ENCODE results near the gene SLC12A7. TPM values are rescaled to one million over a fixed set of nuclear protein-coding genes. Genes with fewer than 3 reads are reported as not detected.
A peak's percentile ranks its signal among the peaks of the same experiment; 100 is the strongest.
"Not testable (repeated sequence)": the region's sequence is repeated elsewhere in the genome, so short reads cannot be mapped to it uniquely, and the experiment has no call there.

The SLC12A7 gene
- total and polyA plus RNA-seq, 2 of the 13 experiments (the other 11 are each of a cell fraction or from before 2014, with no cell fraction given), result 14.0 to 18.5 TPM

DNA sequence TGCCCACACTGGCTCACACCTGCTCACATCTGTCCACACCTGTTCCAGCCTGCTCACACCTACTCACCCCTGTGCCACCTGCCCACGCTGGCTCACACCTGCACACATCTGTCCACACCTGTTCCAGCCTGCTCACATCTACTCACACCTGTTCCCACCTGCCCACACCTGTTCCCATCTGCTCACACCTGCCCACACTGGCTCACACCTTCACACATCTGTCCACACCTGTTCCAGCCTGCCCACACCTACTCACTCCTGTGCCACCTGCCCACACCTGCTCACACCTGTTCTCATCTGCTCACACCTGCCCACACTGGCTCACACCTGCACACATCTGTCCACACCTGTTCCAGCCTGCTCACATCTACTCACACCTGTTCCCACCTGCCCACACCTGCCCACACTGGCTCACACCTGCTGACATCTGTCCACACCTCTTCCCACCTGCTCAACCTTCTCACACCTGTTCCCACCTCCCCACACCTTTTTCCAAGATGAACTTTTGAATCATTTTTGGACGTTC is 45.7 kb upstream of the SLC12A7 start:
- H3K9me3 ChIP-seq (ENCODE audit: low read length); BruUV-seq (replicated peaks); ATAC-seq; H3K79me2 ChIP-seq (ENCODE audit: insufficient read depth, low read length); H3K36me3 ChIP-seq (replicated peaks in 1 of 2; ENCODE audit: control insufficient read depth in 1 of 2, insufficient read depth in 2 of 2, low read length in 2 of 2); CTCF ChIA-PET (ENCODE audit: low intra/inter-chr PET ratio, low total read pairs); H3K27ac ChIP-seq (ENCODE audit: extremely low read length, insufficient read depth, low read length); DNase-seq (ENCODE audit: low spot score); H4K20me1 ChIP-seq (ENCODE audit: insufficient read depth, low read length); FAIRE-seq; H2AFZ ChIP-seq (ENCODE audit: low read length); H3K9ac ChIP-seq (ENCODE audit: insufficient read depth, low read depth, low read length); H3K4me2 ChIP-seq (ENCODE audit: low read depth, low read length); intact Hi-C loops (cut with micrococcal nuclease; ENCODE audit: unreplicated experiment); H3K4me3 ChIP-seq (replicated peaks in 1 of 3; ENCODE audit: insufficient read depth in 1 of 3, low read depth in 2 of 3, low read length in 3 of 3); in situ Hi-C loops (cut with HindIII; ENCODE audit: extremely low pct_ligation_motif_present, low pct_unique_long_range_greater_than_20kb); POLR2A ChIA-PET: not testable (repeated sequence)
- peak; percentile 77 for TF ChIP-seq ZEB1 (IDR thresholded peaks at IDR 0.05; ENCODE audit: insufficient replicate concordance, low read depth)
- Histone ChIP-seq H3K4me1 (ENCODE audit: insufficient read depth, low read length) (peaks cover 67% of the 10 kb centered on the region), H3K27me3 (ENCODE audit: control insufficient read depth in 1 of 2, insufficient read depth in 2 of 2, low read length in 2 of 2) (peaks cover 9 to 64% of the 10 kb centered on the region in 2 experiments; a peak in 4 of 5 replicates)
- 29% methylated on average over 2 of the region's 2 CpGs for WGBS (ENCODE audit: low lambda C conversion rate)

DNA sequence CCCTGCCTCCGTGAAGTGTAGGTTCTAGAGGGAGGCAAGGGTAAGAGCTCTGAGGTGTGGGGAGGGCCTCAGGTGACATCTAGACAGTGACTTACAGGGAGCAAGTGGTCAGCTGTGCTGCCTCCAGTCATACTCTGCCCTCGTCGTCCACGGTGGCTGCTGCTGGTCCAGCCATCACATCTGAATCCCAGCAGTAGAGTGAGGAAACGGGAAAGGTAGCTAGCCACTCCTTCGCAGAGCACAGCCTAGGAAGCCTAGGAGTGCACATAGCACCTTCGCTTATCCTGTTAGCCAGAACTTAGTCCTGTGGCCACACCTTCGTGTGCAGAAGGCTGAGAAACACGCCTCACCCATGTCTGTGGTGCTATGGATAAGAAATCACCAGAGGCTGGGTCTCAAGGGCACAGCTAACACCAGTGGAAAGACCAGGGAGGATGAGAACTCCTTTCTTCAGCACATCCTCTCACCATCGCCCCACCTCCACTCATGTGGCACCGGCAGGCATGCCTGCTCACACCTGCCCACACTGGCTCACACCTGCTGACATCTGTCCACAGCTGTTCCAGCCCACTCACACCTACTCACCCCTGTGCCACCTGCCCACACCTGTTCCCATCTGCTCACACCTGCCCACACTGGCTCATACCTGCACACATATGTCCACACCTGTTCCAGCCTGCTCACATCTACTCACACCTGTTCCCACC is 45.0 kb upstream of the SLC12A7 start:
- H3K36me3 ChIP-seq (replicated peaks in 1 of 2; ENCODE audit: control insufficient read depth in 1 of 2, insufficient read depth in 2 of 2, low read length in 2 of 2), result no peaks in the 10 kb centered on the region
- FAIRE-seq, result no peak
- H3K27me3 ChIP-seq (ENCODE audit: control insufficient read depth in 1 of 2, insufficient read depth in 2 of 2, low read length in 2 of 2), result peaks cover 9 to 70% of the 10 kb centered on the region in 2 experiments; a peak in 4 of 5 replicates
- no peaks in the 10 kb centered on the region for H3K9me3 ChIP-seq (ENCODE audit: low read length)
- DNase-seq (ENCODE audit: low spot score), result no peak
- H2AFZ ChIP-seq (ENCODE audit: low read length), result no peak overlapping the region
- ChIA-PET CTCF (ENCODE audit: low intra/inter-chr PET ratio, low total read pairs) (no interaction called here), POLR2A (no interaction called here)
- intact Hi-C loops (cut with micrococcal nuclease; ENCODE audit: unreplicated experiment), result no loop called here
- BruUV-seq (replicated peaks), result no TSS peak
- no peak for ATAC-seq
- in situ Hi-C loops (cut with HindIII; ENCODE audit: extremely low pct_ligation_motif_present, low pct_unique_long_range_greater_than_20kb), result no loop called here
- H3K9ac ChIP-seq (ENCODE audit: insufficient read depth, low read depth, low read length), result no peak overlapping the region
- 70% methylated on average over 10 of the region's 11 CpGs for WGBS (ENCODE audit: low lambda C conversion rate)
- H3K27ac ChIP-seq (ENCODE audit: extremely low read length, insufficient read depth, low read length), result no peak overlapping the region
- H4K20me1 ChIP-seq (ENCODE audit: insufficient read depth, low read length), result 0 out of 2 replicates have a peak, but pooled peaks cover 3% of the 10 kb centered on the region
- no peak overlapping the region for H3K4me3 ChIP-seq (replicated peaks in 1 of 3; ENCODE audit: insufficient read depth in 1 of 3, low read depth in 2 of 3, low read length in 3 of 3)
- peaks cover 66% of the 10 kb centered on the region for H3K4me1 ChIP-seq (ENCODE audit: insufficient read depth, low read length)
- no peak overlapping the region for H3K4me2 ChIP-seq (ENCODE audit: low read depth, low read length)
- no peaks in the 10 kb centered on the region for H3K79me2 ChIP-seq (ENCODE audit: insufficient read depth, low read length)
- TF ChIP-seq EZH2 (conservative IDR thresholded peaks at IDR 0.05; ENCODE audit: low read depth, low read length), result 0 out of 2 replicates have a peak, but pooled peaks have one; percentile 29
- TF ChIP-seq POGZ (CRISPR knock-in tag; IDR thresholded peaks at IDR 0.05), result no peak
- no peak for TF ChIP-seq SAP130 (CRISPR knock-in tag; IDR thresholded peaks at IDR 0.05; ENCODE audit: low read depth)
- TF ChIP-seq, protein P1, sequence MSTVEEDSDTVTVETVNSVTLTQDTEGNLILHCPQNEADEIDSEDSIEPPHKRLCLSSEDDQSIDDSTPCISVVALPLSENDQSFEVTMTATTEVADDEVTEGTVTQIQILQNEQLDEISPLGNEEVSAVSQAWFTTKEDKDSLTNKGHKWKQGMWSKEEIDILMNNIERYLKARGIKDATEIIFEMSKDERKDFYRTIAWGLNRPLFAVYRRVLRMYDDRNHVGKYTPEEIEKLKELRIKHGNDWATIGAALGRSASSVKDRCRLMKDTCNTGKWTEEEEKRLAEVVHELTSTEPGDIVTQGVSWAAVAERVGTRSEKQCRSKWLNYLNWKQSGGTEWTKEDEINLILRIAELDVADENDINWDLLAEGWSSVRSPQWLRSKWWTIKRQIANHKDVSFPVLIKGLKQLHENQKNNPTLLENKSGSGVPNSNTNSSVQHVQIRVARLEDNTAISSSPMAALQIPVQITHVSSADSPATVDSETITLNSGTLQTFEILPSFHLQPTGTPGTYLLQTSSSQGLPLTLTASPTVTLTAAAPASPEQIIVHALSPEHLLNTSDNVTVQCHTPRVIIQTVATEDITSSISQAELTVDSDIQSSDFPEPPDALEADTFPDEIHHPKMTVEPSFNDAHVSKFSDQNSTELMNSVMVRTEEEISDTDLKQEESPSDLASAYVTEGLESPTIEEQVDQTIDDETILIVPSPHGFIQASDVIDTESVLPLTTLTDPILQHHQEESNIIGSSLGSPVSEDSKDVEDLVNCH (CRISPR knock-in tag; IDR thresholded peaks at IDR 0.05), result no peak
- TF ChIP-seq, protein P2, sequence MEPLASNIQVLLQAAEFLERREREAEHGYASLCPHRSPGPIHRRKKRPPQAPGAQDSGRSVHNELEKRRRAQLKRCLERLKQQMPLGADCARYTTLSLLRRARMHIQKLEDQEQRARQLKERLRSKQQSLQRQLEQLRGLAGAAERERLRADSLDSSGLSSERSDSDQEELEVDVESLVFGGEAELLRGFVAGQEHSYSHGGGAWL (CRISPR knock-in tag; IDR thresholded peaks at IDR 0.05), result no peak
- TF ChIP-seq, protein P3, sequence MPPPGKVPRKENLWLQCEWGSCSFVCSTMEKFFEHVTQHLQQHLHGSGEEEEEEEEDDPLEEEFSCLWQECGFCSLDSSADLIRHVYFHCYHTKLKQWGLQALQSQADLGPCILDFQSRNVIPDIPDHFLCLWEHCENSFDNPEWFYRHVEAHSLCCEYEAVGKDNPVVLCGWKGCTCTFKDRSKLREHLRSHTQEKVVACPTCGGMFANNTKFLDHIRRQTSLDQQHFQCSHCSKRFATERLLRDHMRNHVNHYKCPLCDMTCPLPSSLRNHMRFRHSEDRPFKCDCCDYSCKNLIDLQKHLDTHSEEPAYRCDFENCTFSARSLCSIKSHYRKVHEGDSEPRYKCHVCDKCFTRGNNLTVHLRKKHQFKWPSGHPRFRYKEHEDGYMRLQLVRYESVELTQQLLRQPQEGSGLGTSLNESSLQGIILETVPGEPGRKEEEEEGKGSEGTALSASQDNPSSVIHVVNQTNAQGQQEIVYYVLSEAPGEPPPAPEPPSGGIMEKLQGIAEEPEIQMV (CRISPR knock-in tag; IDR thresholded peaks at IDR 0.05; ENCODE audit: low read depth), result no peak
- TF ChIP-seq IRF2 (CRISPR knock-in tag; IDR thresholded peaks at IDR 0.05), result no peak
- no peak for TF ChIP-seq FOXA3 (CRISPR knock-in tag; IDR thresholded peaks at IDR 0.05)
- TF ChIP-seq, protein P4, sequence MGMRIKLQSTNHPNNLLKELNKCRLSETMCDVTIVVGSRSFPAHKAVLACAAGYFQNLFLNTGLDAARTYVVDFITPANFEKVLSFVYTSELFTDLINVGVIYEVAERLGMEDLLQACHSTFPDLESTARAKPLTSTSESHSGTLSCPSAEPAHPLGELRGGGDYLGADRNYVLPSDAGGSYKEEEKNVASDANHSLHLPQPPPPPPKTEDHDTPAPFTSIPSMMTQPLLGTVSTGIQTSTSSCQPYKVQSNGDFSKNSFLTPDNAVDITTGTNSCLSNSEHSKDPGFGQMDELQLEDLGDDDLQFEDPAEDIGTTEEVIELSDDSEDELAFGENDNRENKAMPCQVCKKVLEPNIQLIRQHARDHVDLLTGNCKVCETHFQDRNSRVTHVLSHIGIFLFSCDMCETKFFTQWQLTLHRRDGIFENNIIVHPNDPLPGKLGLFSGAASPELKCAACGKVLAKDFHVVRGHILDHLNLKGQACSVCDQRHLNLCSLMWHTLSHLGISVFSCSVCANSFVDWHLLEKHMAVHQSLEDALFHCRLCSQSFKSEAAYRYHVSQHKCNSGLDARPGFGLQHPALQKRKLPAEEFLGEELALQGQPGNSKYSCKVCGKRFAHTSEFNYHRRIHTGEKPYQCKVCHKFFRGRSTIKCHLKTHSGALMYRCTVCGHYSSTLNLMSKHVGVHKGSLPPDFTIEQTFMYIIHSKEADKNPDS (CRISPR knock-in tag; IDR thresholded peaks at IDR 0.05), result peak; percentile 49; the same call in 1 of the 2 replicates
- TF ChIP-seq FOXO1 (CRISPR knock-in tag; IDR thresholded peaks at IDR 0.05), result no peak
